Prostate gland (tissue), 2 donors: ENCODE results near the gene LCN9. TPM values are rescaled to one million over a fixed set of nuclear protein-coding genes. Genes with fewer than 3 reads are reported as not detected.
A peak's percentile ranks its signal among the peaks of the same experiment; 100 is the strongest.

Experiments
- DNase-seq: peaks from one replicate; pipeline ENCODE4 v3.0.0-alpha.2; 2019; ENCODE audit warnings: low spot score
- H3K27ac ChIP-seq, 2 donors: fragments of 200-600 bp; sonication (generic); 2 replicates each; pipeline ENCODE4 v1.5.1; 2017 to 2019
- H3K27me3 ChIP-seq: fragments of 200-600 bp; sonication (generic); replicated peaks from 2 replicates; pipeline ENCODE4 v1.5.1; 2019; ENCODE audit not compliant: insufficient read depth
- H3K36me3 ChIP-seq, 2 donors: fragments of 200-600 bp; sonication (generic); 1 replicate in 1 of 2; 2 replicates in 1 of 2; pipeline versions ENCODE4 v1.5.1 to v1.8.1; 2017 to 2019
- H3K4me1 ChIP-seq: fragments of 200-600 bp; sonication (generic); replicated peaks from 2 replicates; pipeline ENCODE4 v1.5.1; 2019
- H3K4me3 ChIP-seq, 2 donors: fragments of 200-600 bp; sonication (generic); 2 replicates each; pipeline ENCODE4 v1.5.1; 2017 to 2019
- H3K9me3 ChIP-seq: fragments of 200-600 bp; sonication (generic); 2 replicates; pipeline ENCODE4 v1.5.1; 2017
- CTCF ChIP-seq, 4 experiments: fragments of 200-600 bp in 2 of 4; fragments of 450-650 bp in 2 of 4; sonication (generic) in 2 of 4; IDR thresholded peaks; 1 replicate in 3 of 4; 2 replicates in 1 of 4; pipeline ENCODE4 v1.5.1; 2016 to 2019; ENCODE audit warnings: antibody characterized with exemption in 4 of 4, mild to moderate bottlenecking in 2 of 4, moderate library complexity in 2 of 4
- POLR2A ChIP-seq: fragments of 450-650 bp; IDR thresholded peaks from one replicate; pipeline ENCODE4 v1.6.1; 2016; ENCODE audit warnings: antibody characterized with exemption, mild to moderate bottlenecking
- POLR2AphosphoS5 ChIP-seq: sonication (generic); formaldehyde crosslinking; IDR thresholded peaks from one replicate; pipeline ENCODE4 v1.6.1; 2017; ENCODE audit warnings: antibody characterized with exemption
- WGBS: methylation state at CpG from one replicate; pipeline ENCODE4 v1.1.5; 2018; 5-methylcytosine and 5-hydroxymethylcytosine counted together
- intact Hi-C: fragments of 100-400 bp; cut with DNase I; formaldehyde crosslinking; loops from one replicate; pipeline ENCODE4 v1.14.2; 2022
- total RNA-seq, 2 donors: library from RNA; depleted of rRNA; stranded (reverse); fragments of >200 nt; gene quantifications; one replicate each; pipeline ENCODE4 v1.1.0, GENCODE V29; 2016

The LCN9 gene
- total RNA-seq, 2 donors from 2014 or later: not detected

GRCh38 chr9:135700525-135700924 lies 37.4 kb downstream of the LCN9 start:
- WGBS: 50% methylated on average over 15 of the region's 15 CpGs
- Histone ChIP-seq H3K4me3 (no peak overlapping the region), H3K27me3 (peaks cover 7% of the 10 kb centered on the region)

GRCh38 chr9:135701067-135701958 lies 38.2 kb downstream of the LCN9 start:
- Histone ChIP-seq H3K9me3 (no peaks in the 10 kb centered on the region), H3K27me3 (peaks cover 10% of the 10 kb centered on the region), H3K36me3 (no peaks in the 10 kb centered on the region), H3K27ac (no peak overlapping the region), H3K4me3 (no peak overlapping the region), H3K4me1 (peaks cover 4% of the 10 kb centered on the region)
- intact Hi-C loops: no loop called here
- no peak for TF ChIP-seq CTCF (IDR thresholded peaks at IDR 0.05)
- no peak for TF ChIP-seq POLR2AphosphoS5
- no peak for TF ChIP-seq POLR2A
- DNase-seq: no peak
- WGBS: 20% methylated on average over 38 of the region's 40 CpGs

More at GRCh38 chr9:135700525-135700924, 37.4 kb downstream of the LCN9 start:
- intact Hi-C loops: no loop called here
- Histone ChIP-seq H3K36me3 (no peaks in the 10 kb centered on the region), H3K9me3 (no peaks in the 10 kb centered on the region), H3K4me1 (peaks cover 4% of the 10 kb centered on the region), H3K27ac (no peak overlapping the region)
- no peak for TF ChIP-seq CTCF (IDR thresholded peaks at IDR 0.05)
- no peak for TF ChIP-seq POLR2AphosphoS5
- TF ChIP-seq POLR2A: no peak
- DNase-seq: no peak

GRCh38 chr9:135701959-135702721 lies 39.0 kb downstream of the LCN9 start, which contains the start of gene KCNT1:
Gene KCNT1, plus strand, starts transcription at chr9:135702185. Its CDS starts 74 bp downstream, at chr9:135702259.
- Histone ChIP-seq H3K36me3 (no peaks in the 10 kb centered on the region), H3K9me3 (no peaks in the 10 kb centered on the region), H3K4me1 (peaks cover 4% of the 10 kb centered on the region), H3K4me3 (peak within 1 kb of the TSS in 1 of 2 donors; percentile 16), H3K27me3 (peaks cover 13% of the 10 kb centered on the region), H3K27ac (no peak within 1 kb of the TSS)
- intact Hi-C loops: no loop called here
- no peak for TF ChIP-seq POLR2A
- peak; percentile 72 to 94 (median 86) for TF ChIP-seq CTCF (IDR thresholded peaks at IDR 0.05)
- no peak for TF ChIP-seq POLR2AphosphoS5
- peak; percentile 10 for DNase-seq
- 8% methylated on average over 62 of the region's 66 CpGs for WGBS

- no peaks in the 10 kb centered on the region for H3K9me3 ChIP-seq
- intact Hi-C loops: no loop called here
- H3K4me1 ChIP-seq: peaks cover 4% of the 10 kb centered on the region
- TF ChIP-seq POLR2A (no peak), POLR2AphosphoS5 (no peak), CTCF (IDR thresholded peaks at IDR 0.05) (no peak)
- H3K36me3 ChIP-seq: no peaks in the 10 kb centered on the region
- DNase-seq: no peak
- H3K27ac ChIP-seq: no peak overlapping the region
- H3K27me3 ChIP-seq: peaks cover 13% of the 10 kb centered on the region
- no peak overlapping the region for H3K4me3 ChIP-seq
- 30% methylated on average over 14 of the region's 14 CpGs for WGBS
Measured at GRCh38 chr9:135703726-135704125, 40.6 kb downstream of the LCN9 start.
